ACC112 (cell line): Measurements from ENCODE around the gene CD38.
"Not testable (repeated sequence)": the region's sequence is repeated elsewhere in the genome, so short reads cannot be mapped to it uniquely, and the experiment has no call there.

Experiments used
- H2AFZ ChIP-seq: fragments of 200-600 bp; sonication (generic); one replicate; pipeline ENCODE4 v1.6.0; 2017; ENCODE audit warnings: antibody characterized with exemption, low read length; ENCODE audit not compliant: unreplicated experiment
- H3K27ac ChIP-seq: fragments of 200-600 bp; sonication (generic); 2 replicates; pipeline ENCODE4 v1.5.1; 2014; ENCODE audit warnings: low read depth, mild to moderate bottlenecking, antibody characterized with exemption, low read length, moderate library complexity
- H3K27me3 ChIP-seq: fragments of 200-600 bp; sonication (generic); 2 replicates; pipeline ENCODE4 v1.6.1; 2014; ENCODE audit warnings: mild to moderate bottlenecking, antibody characterized with exemption, low read length, moderate library complexity, mixed read lengths; ENCODE audit not compliant: insufficient read depth
- H3K36me3 ChIP-seq: fragments of 200-600 bp; sonication (generic); 2 replicates; pipeline ENCODE4 v1.6.1; 2016; ENCODE audit warnings: mild to moderate bottlenecking, antibody characterized with exemption, low read length, moderate library complexity, mixed read lengths; ENCODE audit not compliant: insufficient read depth
- H3K4me1 ChIP-seq: fragments of 200-600 bp; sonication (generic); one replicate; pipeline ENCODE4 v1.6.1; 2016; ENCODE audit warnings: low read length, mixed read lengths; ENCODE audit not compliant: insufficient read depth, unreplicated experiment, control insufficient read depth
- H3K4me3 ChIP-seq: fragments of 200-600 bp; sonication (generic); 2 replicates; pipeline ENCODE4 v1.5.1; 2014; ENCODE audit warnings: mild to moderate bottlenecking, low read depth, low read length
- H3K79me2 ChIP-seq: fragments of 200-600 bp; sonication (generic); one replicate; pipeline ENCODE4 v1.6.0; 2016; ENCODE audit warnings: low read length; ENCODE audit not compliant: control insufficient read depth, unreplicated experiment, insufficient read depth

The CD38 gene

DNA sequence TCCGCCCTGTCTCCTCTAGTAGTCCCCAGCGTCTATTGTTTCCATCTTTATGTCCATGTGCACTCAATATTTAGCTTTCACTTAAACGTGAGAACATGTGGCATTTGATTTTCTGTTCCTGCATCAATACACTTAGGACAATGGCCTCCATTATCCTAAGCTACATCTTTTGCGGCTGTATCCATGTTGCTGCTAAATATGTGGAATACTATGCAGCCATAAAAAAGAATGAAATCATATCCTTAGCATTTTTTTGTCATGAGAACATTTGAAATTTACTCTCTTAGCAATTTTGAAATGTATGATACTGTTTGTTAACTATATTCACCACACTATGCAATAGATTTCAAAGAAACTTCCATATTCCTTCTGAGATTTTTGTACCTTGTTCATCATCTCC is 19.8 kb upstream of the CD38 start:
- Histone ChIP-seq H3K27me3 (peaks cover 7% of the 10 kb centered on the region; the same call in 1 of the 2 replicates), H3K27ac (no peak overlapping the region), H2AFZ (no peak overlapping the region), H3K4me3 (no peak overlapping the region), H3K4me1 (peaks cover 14% of the 10 kb centered on the region), H3K36me3 (no peaks in the 10 kb centered on the region), H3K79me2 (no peaks in the 10 kb centered on the region)

DNA sequence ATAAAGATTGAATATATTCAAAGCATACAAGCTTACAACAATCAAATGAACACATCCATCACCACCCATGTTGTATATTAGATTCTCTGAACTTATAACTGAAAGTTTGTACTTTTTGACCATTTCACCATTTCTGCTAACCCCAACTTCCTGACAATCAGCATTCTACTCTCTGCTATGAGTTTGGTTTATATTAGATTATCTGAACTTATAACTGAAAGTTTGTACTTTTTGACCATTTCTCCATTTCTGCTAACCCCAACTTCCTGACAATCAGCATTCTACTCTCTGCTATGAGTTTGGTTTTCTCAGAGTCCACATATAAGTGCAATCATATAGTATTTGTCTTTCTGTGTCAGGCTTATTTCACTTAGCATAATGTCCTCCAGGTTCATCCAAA is 15.7 kb upstream of the CD38 start:
- not testable (repeated sequence) for H3K79me2 ChIP-seq, H3K36me3 ChIP-seq, H3K4me1 ChIP-seq, H2AFZ ChIP-seq, H3K4me3 ChIP-seq, H3K27ac ChIP-seq
- H3K27me3 ChIP-seq, result peaks cover 33% of the 10 kb centered on the region

DNA sequence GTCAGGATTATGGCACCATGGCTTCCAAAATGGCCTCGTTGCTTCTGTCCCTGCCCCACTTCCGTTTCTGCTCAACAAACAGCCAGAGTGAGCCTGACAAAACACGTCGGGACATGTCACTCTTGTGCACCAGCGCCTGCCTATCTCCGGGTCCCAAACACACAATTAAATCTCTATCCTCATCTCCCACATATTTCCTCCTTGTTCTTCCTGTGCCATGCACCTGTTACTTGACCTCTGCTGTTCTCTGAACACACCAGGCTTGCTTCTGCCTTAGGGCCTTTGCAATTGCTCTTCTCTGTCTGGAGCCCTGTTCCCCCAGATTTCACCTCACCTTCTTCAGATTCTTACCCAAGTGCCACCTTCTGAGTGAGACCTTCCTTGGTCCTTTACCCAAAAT is 12.7 kb upstream of the CD38 start:
- no peak overlapping the region for H3K27ac ChIP-seq
- H3K79me2 ChIP-seq, result no peaks in the 10 kb centered on the region
- no peak overlapping the region for H3K4me3 ChIP-seq
- H3K36me3 ChIP-seq, result no peaks in the 10 kb centered on the region
- no peak overlapping the region for H2AFZ ChIP-seq
- peaks cover 33% of the 10 kb centered on the region for H3K27me3 ChIP-seq
- no peaks in the 10 kb centered on the region for H3K4me1 ChIP-seq

DNA sequence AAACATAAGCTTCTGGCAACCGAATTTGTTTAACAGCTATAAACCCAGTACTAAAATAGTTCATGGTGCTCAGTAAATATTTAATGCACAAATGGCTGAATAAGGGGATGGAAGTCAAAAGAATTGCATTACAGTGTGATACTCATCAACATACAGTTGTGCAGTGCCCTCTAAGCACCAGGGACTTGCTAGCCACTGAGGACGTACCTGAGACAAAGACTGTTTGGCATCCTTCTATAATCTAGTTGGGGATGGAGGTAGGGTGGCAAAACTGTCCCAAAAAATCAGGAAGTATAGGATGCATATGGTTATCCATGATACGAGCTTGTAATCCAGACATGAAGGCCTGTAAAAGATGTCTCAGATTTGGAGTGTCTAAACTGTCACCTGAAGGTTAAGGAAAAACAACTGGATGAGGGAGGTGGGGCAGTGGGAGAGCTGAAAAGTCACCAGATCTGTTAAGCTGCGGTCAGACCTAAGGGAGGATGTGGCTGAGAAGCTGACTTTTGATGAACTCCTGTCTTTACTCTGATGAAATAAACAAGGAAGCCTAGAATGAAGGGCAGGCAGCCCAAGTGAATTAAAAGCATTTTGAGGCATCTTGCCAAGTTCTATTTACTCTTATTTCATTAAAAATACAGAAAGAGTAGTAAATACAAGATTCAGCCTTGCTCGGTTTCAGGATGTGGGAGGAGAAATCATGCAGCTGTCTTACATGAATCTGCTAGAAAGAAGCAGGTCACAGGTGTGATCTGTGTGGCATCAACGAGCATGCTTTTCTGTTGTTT is 12.0 kb upstream of the CD38 start:
- H3K4me3 ChIP-seq, result no peak overlapping the region
- H3K27me3 ChIP-seq, result peaks cover 38% of the 10 kb centered on the region
- H3K4me1 ChIP-seq, result no peaks in the 10 kb centered on the region
- H3K79me2 ChIP-seq, result no peaks in the 10 kb centered on the region
- no peaks in the 10 kb centered on the region for H3K36me3 ChIP-seq
- H2AFZ ChIP-seq, result no peak overlapping the region
- H3K27ac ChIP-seq, result no peak overlapping the region

DNA sequence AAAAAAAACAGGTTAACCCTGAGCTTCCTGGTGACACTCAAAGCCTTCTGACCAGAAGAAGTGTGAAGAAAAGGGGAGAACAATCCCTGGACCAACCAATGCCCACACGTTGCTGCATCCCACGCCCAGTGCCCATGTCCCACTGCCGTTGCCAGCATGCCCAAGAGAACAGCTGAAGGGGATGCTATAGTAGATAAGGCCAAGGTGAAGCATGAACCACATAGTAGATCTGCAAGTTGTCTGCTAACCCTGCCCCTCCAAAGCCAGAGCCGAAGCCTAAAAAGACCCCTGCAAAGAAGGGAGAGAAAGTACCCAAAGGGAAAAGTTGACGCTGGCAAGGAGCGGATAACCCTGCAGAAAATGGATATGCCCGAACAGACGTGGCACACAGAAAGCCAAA is 11.3 kb upstream of the CD38 start:
- H3K4me3 ChIP-seq, result no peak overlapping the region
- no peak overlapping the region for H2AFZ ChIP-seq
- peaks cover 45% of the 10 kb centered on the region for H3K27me3 ChIP-seq
- H3K36me3 ChIP-seq, result no peaks in the 10 kb centered on the region
- H3K79me2 ChIP-seq, result no peaks in the 10 kb centered on the region
- H3K27ac ChIP-seq, result no peak overlapping the region
- no peaks in the 10 kb centered on the region for H3K4me1 ChIP-seq

DNA sequence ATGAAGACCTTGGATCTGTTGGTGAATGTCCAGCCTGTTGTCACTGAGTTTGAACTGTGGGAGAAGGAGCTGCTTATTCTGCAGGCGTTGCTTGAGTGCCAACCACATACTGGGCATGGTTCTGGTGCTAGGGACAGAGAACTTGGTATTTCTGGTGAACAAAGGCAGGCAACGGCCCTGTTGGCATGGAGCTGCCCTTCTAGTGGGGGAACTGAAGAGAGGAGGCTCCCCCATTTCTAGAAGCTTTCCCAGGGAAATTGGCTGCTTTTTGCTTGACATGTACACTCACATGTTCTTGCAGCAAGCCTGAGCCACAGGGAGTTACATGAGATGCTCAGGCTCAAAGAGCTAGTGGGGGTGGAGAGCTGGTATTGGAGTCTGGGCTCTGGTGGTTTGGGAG is 8.9 kb upstream of the CD38 start:
- H3K27ac ChIP-seq, result no peak overlapping the region
- H2AFZ ChIP-seq, result no peak overlapping the region
- peaks cover 65% of the 10 kb centered on the region for H3K27me3 ChIP-seq
- no peaks in the 10 kb centered on the region for H3K4me1 ChIP-seq
- H3K4me3 ChIP-seq, result no peak overlapping the region
- no peaks in the 10 kb centered on the region for H3K36me3 ChIP-seq
- H3K79me2 ChIP-seq, result no peaks in the 10 kb centered on the region

DNA sequence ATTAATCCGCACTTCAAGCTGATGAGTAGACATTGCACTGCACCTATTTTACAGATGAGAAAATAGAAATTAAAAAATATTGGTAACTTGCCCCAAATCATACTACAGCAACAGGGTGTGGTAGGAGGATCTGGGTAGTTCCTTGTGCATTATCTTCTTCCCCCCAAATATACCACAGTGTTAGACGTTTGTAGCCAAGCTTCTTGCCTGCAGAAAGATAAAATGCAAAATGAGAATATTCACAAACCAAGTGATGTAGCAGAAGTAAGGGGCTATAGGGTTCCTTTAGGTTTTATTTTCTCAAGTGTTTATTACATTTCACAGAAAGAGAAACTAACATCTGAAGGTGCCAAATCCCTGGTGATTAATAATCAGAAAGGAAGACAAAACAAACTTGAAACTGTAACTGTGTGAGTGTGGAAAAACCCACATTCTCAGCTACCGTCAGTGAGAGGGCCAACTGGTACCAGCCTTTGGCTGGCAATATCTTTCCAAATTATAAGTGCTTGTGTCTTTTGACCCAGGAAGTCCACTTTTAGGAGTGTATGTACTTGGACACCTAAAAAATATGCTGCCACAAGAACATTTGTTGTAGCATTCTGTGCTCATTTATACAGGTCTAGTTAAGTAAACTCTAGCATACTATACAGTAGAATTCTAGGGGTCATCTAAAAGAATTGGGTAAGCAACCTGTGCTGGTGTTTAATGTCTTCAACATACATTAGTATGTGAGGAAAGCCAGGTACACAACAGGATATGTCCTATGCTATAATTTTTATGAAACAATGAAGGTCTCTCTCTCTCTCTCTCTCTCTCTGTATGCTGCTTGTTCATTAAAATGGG is 6.7 kb upstream of the CD38 start:
- no peak overlapping the region for H3K4me3 ChIP-seq
- H2AFZ ChIP-seq, result no peak overlapping the region

DNA sequence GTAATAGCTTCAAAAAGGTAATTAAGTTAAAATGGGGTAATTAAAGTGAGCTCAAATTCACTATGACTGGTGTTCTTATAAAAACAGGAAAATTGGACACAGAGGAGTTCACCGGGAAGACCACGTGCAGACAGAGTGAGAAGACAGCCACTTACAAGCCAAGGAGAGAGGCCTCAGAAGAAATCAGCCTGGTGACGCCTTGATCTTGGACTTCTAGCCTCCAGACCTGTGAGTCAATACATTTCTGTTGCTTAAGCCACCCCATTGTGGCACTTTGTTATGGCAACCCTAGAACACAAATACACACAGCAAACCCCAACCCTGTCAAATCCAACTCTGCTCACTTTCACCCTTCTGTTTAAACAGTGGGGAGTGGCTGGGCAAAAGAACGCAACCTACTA is 4.1 kb upstream of the CD38 start:
- H3K27me3 ChIP-seq, result peaks cover 84% of the 10 kb centered on the region
- H2AFZ ChIP-seq, result no peak overlapping the region
- H3K36me3 ChIP-seq, result no peaks in the 10 kb centered on the region
- no peak overlapping the region for H3K27ac ChIP-seq
- no peaks in the 10 kb centered on the region for H3K4me1 ChIP-seq
- H3K79me2 ChIP-seq, result no peaks in the 10 kb centered on the region
- H3K4me3 ChIP-seq, result no peak overlapping the region

More for the DNA sequence above, 6.7 kb upstream of the CD38 start:
- no peaks in the 10 kb centered on the region for H3K36me3 ChIP-seq
- no peaks in the 10 kb centered on the region for H3K4me1 ChIP-seq
- H3K27me3 ChIP-seq, result peaks cover 70% of the 10 kb centered on the region
- no peak overlapping the region for H3K27ac ChIP-seq
- H3K79me2 ChIP-seq, result no peaks in the 10 kb centered on the region

DNA sequence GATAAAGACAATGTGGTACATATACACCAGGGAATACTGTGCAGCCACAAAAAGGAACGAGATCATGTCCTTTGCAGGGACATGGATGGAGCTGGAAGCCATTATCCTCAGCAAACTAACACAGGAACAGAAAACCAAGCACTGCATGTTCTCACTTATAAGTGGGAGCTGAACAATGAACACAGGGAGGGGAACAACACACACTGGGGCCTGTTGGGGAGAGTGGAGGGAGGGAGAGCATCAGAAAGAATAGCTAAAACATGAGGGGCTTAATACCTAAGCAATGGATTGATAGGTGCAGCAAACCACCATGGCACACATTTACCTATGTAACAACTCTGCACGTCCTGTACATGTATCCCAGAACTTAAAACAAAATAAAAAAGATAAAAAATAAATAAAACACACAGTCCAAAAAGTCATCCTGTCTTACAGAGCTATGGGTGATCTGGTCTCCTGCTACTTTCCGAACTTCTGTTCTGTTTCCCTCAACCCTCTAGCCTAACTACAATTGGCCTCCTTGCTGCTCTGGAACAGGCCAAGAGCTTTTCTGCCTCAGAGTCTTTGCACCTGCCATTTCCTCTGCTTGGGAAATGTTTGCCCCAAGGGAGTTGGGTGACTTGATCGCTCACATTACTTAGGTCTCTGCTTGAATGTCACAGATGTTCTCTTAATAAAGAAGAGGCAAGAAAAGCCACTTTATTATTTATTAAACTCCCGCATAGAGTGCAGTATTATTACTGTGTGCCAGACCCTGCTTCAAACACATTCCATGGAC is 1.1 kb upstream of the CD38 start:
- Histone ChIP-seq H2AFZ (no peak overlapping the region), H3K27ac (no peak overlapping the region), H3K27me3 (peaks cover 71% of the 10 kb centered on the region), H3K36me3 (no peaks in the 10 kb centered on the region), H3K79me2 (no peaks in the 10 kb centered on the region), H3K4me3 (no peak overlapping the region), H3K4me1 (no peaks in the 10 kb centered on the region)

DNA sequence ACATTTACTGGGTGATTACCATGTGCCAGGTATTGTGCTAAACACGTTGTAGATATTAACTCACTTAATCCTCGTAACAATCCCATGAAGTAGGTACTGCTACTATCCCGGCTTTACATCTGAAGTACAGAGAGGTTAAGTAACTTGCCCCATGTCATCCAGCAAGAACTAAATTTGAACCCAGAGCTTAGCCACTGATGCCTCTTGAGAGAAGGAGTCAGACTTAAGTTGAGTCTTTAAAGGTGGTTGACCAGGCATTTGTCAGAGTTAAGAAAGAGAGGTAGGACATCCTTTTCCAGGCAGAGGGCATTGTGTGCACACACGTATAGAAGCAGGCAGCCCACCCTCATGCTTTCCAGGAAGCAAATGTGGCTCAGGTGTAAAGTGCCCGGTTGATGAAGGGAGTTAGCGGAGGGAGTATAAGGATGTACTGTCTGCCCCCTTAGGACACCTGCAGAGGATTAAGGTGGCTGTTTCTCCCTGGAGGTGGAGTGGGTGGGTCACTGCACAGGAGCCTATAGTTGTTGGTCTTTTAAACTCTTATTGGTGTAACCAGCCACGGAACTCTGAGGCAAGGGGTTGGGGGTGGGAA is 335 bp upstream of the CD38 start:
- no peaks in the 10 kb centered on the region for H3K36me3 ChIP-seq
- no peaks in the 10 kb centered on the region for H3K4me1 ChIP-seq
- H3K27ac ChIP-seq, result no peak overlapping the region
- no peaks in the 10 kb centered on the region for H3K79me2 ChIP-seq
- H3K27me3 ChIP-seq, result peaks cover 69% of the 10 kb centered on the region
- H2AFZ ChIP-seq, result no peak overlapping the region
- peak overlapping the region; percentile 77; the same call in 1 of the 2 replicates for H3K4me3 ChIP-seq
